Measurements from ENCODE around the gene HTR5A.

Gene HTR5A

GRCh38 chr7:155130493-155130892 is 60.4 kb downstream of the HTR5A start:
- H3K4me3 ChIP-seq (ENCODE audit: low read depth, low read length) = no peak overlapping the region
- TF ChIP-seq CTCF (IDR thresholded peaks at IDR 0.05; ENCODE audit: low read depth, low read length, missing control alignments) = no peak
- DNase-seq (ENCODE audit: low read depth) = no peak

- no peak for DNase-seq (ENCODE audit: low read depth)
- H3K4me3 ChIP-seq (ENCODE audit: low read depth, low read length) = no peak overlapping the region
- no peak for TF ChIP-seq CTCF (IDR thresholded peaks at IDR 0.05; ENCODE audit: low read depth, low read length, missing control alignments)
Measured at GRCh38 chr7:155131090-155131489, 61.0 kb downstream of the HTR5A start.

GRCh38 chr7:155132431-155132830 is 62.3 kb downstream of the HTR5A start:
- TF ChIP-seq CTCF (IDR thresholded peaks at IDR 0.05; ENCODE audit: low read depth, low read length, missing control alignments) = no peak
- no peak for DNase-seq (ENCODE audit: low read depth)
- H3K4me3 ChIP-seq (ENCODE audit: low read depth, low read length) = no peak overlapping the region

GRCh38 chr7:155136619-155137243 is 66.6 kb downstream of the HTR5A start:
- H3K4me3 ChIP-seq (ENCODE audit: low read depth, low read length) = no peak overlapping the region
- TF ChIP-seq CTCF (IDR thresholded peaks at IDR 0.05; ENCODE audit: low read depth, low read length, missing control alignments) = no peak
- DNase-seq (ENCODE audit: low read depth) = no peak
